ENCODE results near the gene SCIN. TPM values are rescaled to one million over a fixed set of nuclear protein-coding genes. Genes with fewer than 3 reads are reported as not detected.

SCIN gene
- total and polyA plus RNA-seq, 2 experiments from 2014 or later: 0.32 to 0.64 TPM

DNA sequence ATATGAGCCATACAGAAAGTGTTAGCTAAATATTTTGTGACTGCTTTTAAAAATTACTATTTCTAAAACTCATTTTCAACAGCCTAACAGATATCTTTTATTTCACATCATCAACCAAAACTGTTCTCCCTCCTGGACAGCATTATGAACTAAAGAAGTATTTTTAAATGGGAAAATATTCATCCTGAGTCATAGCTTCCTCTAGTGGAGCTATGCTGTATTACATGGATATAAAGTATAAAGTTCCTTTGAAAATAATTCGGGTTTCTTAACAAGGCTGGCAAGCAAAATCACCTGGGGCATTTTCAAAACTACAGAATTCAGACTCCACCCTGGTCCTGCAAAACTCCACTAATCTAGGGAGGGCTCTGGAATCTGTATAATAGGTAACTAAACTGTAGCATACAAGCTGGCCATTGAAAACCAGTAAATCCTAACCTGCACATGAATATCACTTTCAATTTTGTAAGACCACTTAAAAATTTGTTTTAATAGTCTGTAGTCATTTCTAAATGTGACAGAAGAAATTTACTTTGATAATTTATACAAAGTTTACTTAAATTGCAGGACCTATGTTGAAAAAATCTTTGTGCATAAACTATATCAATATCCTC is 53.5 kb downstream of the SCIN start:
- no peak for TF ChIP-seq EZH2 (IDR thresholded peaks at IDR 0.05; ENCODE audit: insufficient read depth, poor library complexity, severe bottlenecking)
- no peak for TF ChIP-seq EZH2phosphoT487 (IDR thresholded peaks at IDR 0.05; ENCODE audit: insufficient read depth, low read depth)
- no peaks in the 10 kb centered on the region for H3K9me3 ChIP-seq (ENCODE audit: low read depth)
- H3K4me1 ChIP-seq (ENCODE audit: insufficient read depth): peaks cover 8% of the 10 kb centered on the region
- no peaks in the 10 kb centered on the region for H4K20me1 ChIP-seq (ENCODE audit: insufficient read depth)
- no peak overlapping the region for H3K27ac ChIP-seq
- H3K27me3 ChIP-seq (replicated peaks; ENCODE audit: insufficient read depth): no peaks in the 10 kb centered on the region; the same call in 1 of the 2 replicates
- no peaks in the 10 kb centered on the region for H3K79me2 ChIP-seq (ENCODE audit: insufficient read depth)
- no peaks in the 10 kb centered on the region for H3K9me2 ChIP-seq (ENCODE audit: insufficient read depth)
- H2AFZ ChIP-seq: peak overlapping the region; percentile 34
- 0% methylated on average over 1 of the region's 1 CpG for WGBS, 2 experiments (ENCODE audit: low coverage in 1 of 2, low lambda C conversion rate in 2 of 2, missing lambda C conversion rate in 2 of 2)
- H3K36me3 ChIP-seq (ENCODE audit: low read depth): no peaks in the 10 kb centered on the region
- peak overlapping the region; percentile 31 for H3K4me2 ChIP-seq (ENCODE audit: unreplicated experiment)
- H3K9ac ChIP-seq: no peak overlapping the region
- H3F3A ChIP-seq (ENCODE audit: insufficient read depth): 0 out of 2 replicates have a peak, but pooled peaks cover 9% of the 10 kb centered on the region
- in situ Hi-C loops (cut with MboI): no loop called here
- DNase-seq: peak; percentile 60
- no peak overlapping the region for H3K4me3 ChIP-seq

DNA sequence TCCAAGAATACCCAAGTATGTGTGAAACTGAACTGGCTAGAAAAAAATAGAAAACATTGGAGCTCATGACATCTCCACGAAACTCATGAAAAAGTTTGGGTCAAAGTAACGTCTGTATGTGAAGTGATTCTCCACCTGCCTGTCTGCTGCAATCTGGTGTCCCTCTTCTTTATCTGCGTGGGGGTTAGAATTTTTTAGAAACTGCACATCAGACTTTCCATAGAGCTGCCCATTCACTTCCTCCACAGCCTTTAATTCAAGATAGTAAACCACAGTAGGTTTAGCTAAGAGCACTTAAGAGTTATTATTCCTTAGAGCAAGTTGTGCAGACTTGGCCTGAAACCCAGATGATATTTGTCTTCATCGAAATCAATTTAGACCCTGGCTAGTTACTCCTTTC is 55.3 kb downstream of the SCIN start:
- Histone ChIP-seq H3K36me3 (ENCODE audit: low read depth) (no peaks in the 10 kb centered on the region), H3K27ac (no peak overlapping the region), H3K4me1 (ENCODE audit: insufficient read depth) (no peaks in the 10 kb centered on the region), H3K9me3 (ENCODE audit: low read depth) (no peaks in the 10 kb centered on the region), H3K9me2 (ENCODE audit: insufficient read depth) (no peaks in the 10 kb centered on the region), H3K4me3 (no peak overlapping the region), H4K20me1 (ENCODE audit: insufficient read depth) (no peaks in the 10 kb centered on the region), H3K4me2 (ENCODE audit: unreplicated experiment) (no peak overlapping the region), H3K9ac (no peak overlapping the region), H3F3A (ENCODE audit: insufficient read depth) (0 out of 2 replicates have a peak, but pooled peaks cover under 1% of the 10 kb centered on the region), H3K79me2 (ENCODE audit: insufficient read depth) (no peaks in the 10 kb centered on the region), H3K27me3 (replicated peaks; ENCODE audit: insufficient read depth) (no peaks in the 10 kb centered on the region; the same call in 1 of the 2 replicates), H2AFZ (no peak overlapping the region)
- no peak for DNase-seq
- WGBS, 2 experiments (ENCODE audit: low coverage in 1 of 2, low lambda C conversion rate in 2 of 2, missing lambda C conversion rate in 2 of 2): 50 to 58% methylated on average over 4 of the region's 4 CpGs
- in situ Hi-C loops (cut with MboI): loop anchor here (5.0 kb wide), 1 partner anchor 104 kb away; no protein-coding TSS in a partner anchor
- TF ChIP-seq EZH2phosphoT487 (IDR thresholded peaks at IDR 0.05; ENCODE audit: insufficient read depth, low read depth): no peak
- no peak for TF ChIP-seq EZH2 (IDR thresholded peaks at IDR 0.05; ENCODE audit: insufficient read depth, poor library complexity, severe bottlenecking)

DNA sequence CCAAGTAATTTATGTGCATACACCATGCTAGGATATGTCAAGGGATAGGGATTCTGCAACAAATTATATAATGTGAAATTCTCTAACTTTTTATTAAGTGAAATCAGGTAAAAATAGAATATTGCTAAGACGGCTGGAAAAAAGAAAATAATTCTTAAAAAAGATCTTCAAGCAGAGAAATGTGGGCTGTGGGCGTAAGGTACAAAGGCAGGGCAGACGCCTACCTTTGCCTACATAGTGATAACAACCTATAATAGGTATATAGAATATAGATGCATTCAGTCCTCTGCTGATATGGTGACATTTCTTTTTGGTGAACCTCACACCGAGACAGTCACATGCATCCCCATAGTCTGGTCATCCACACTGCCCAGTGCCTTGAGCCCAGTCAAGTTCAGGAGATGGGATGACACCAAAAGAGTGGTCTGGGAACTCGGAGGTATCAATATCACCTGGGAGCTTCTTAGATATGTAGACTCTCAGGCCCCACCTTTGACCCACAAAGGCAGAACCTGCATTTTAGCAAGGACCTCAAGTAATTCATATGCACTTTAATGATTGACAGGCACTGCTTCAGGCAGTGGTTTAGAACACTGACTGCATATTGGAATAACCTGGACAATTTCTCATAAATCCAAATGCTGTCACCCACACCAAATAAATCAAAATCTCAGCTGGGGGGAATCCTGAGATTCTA is 59.4 kb downstream of the SCIN start:
- no peaks in the 10 kb centered on the region for H3K4me1 ChIP-seq (ENCODE audit: insufficient read depth)
- no peaks in the 10 kb centered on the region; the same call in 1 of the 2 replicates for H3K27me3 ChIP-seq (replicated peaks; ENCODE audit: insufficient read depth)
- no peak overlapping the region for H3K27ac ChIP-seq
- no peak for DNase-seq
- H3K9ac ChIP-seq: no peak overlapping the region
- no peaks in the 10 kb centered on the region for H3K36me3 ChIP-seq (ENCODE audit: low read depth)
- H3K9me3 ChIP-seq (ENCODE audit: low read depth): no peaks in the 10 kb centered on the region
- in situ Hi-C loops (cut with MboI): loop anchor here (5.0 kb wide), 1 partner anchor 108 kb away; no protein-coding TSS in a partner anchor
- H3K4me2 ChIP-seq (ENCODE audit: unreplicated experiment): no peak overlapping the region
- no peak overlapping the region for H3K4me3 ChIP-seq
- H3K79me2 ChIP-seq (ENCODE audit: insufficient read depth): no peaks in the 10 kb centered on the region
- H3F3A ChIP-seq (ENCODE audit: insufficient read depth): no peaks in the 10 kb centered on the region
- no peaks in the 10 kb centered on the region for H3K9me2 ChIP-seq (ENCODE audit: insufficient read depth)
- H4K20me1 ChIP-seq (ENCODE audit: insufficient read depth): no peaks in the 10 kb centered on the region
- no peak overlapping the region for H2AFZ ChIP-seq
- WGBS, 2 experiments (ENCODE audit: low coverage in 1 of 2, low lambda C conversion rate in 2 of 2, missing lambda C conversion rate in 2 of 2): 66 to 70% methylated on average over 5 of the region's 5 CpGs
- TF ChIP-seq EZH2 (IDR thresholded peaks at IDR 0.05; ENCODE audit: insufficient read depth, poor library complexity, severe bottlenecking): no peak
- TF ChIP-seq EZH2phosphoT487 (IDR thresholded peaks at IDR 0.05; ENCODE audit: insufficient read depth, low read depth): no peak

DNA sequence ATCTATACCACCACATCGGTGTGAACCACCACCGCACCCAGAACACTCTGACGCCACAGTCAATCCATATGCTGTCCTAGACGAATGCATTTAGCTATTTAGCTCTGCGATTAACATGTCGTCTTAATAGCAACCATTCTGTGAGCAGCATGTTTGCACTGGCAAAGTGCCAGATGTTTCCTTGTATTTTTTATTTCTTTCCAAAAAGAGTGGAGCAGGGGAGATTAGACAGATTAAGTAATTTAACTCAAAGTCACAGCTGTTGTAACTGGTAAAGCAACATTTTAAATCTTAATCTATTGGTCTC is 59.9 kb downstream of the SCIN start:
- 13 to 15% methylated on average over 6 of the region's 6 CpGs for WGBS, 2 experiments (ENCODE audit: low coverage in 1 of 2, low lambda C conversion rate in 2 of 2, missing lambda C conversion rate in 2 of 2)

More for the DNA sequence above, 59.9 kb downstream of the SCIN start:
- no peak overlapping the region for H2AFZ ChIP-seq
- H3F3A ChIP-seq (ENCODE audit: insufficient read depth): no peaks in the 10 kb centered on the region
- no peak for DNase-seq
- H3K27me3 ChIP-seq (replicated peaks; ENCODE audit: insufficient read depth): no peaks in the 10 kb centered on the region; the same call in 1 of the 2 replicates
- no peaks in the 10 kb centered on the region for H3K4me1 ChIP-seq (ENCODE audit: insufficient read depth)
- in situ Hi-C loops (cut with MboI): no loop called here
- no peaks in the 10 kb centered on the region for H3K79me2 ChIP-seq (ENCODE audit: insufficient read depth)
- H4K20me1 ChIP-seq (ENCODE audit: insufficient read depth): no peaks in the 10 kb centered on the region
- no peaks in the 10 kb centered on the region for H3K9me2 ChIP-seq (ENCODE audit: insufficient read depth)
- H3K9me3 ChIP-seq (ENCODE audit: low read depth): no peaks in the 10 kb centered on the region
- no peak overlapping the region for H3K4me3 ChIP-seq
- no peak overlapping the region for H3K4me2 ChIP-seq (ENCODE audit: unreplicated experiment)
- no peak overlapping the region for H3K27ac ChIP-seq
- H3K9ac ChIP-seq: no peak overlapping the region
- H3K36me3 ChIP-seq (ENCODE audit: low read depth): no peaks in the 10 kb centered on the region
- TF ChIP-seq EZH2phosphoT487 (IDR thresholded peaks at IDR 0.05; ENCODE audit: insufficient read depth, low read depth) (no peak), EZH2 (IDR thresholded peaks at IDR 0.05; ENCODE audit: insufficient read depth, poor library complexity, severe bottlenecking) (no peak)
